NCI-H526 treated with DMSO at 0.1 percent for 48 hours (cell line): Measurements from ENCODE around the gene TLE7.

Experiments used
- DNase-seq: peaks from one replicate; lab custom pipeline; 2025; lab: John Stamatoyannopoulos, UW

TLE7 gene

GRCh38 chr16:71412270-71413160, 29.3 kb downstream of the TLE7 start:
- peak; percentile 32 for DNase-seq

- no peak for DNase-seq
Observed at GRCh38 chr16:71410146-71410545, 31.7 kb downstream of the TLE7 start.

GRCh38 chr16:71409011-71409775, 32.7 kb downstream of the TLE7 start:
- no peak for DNase-seq

GRCh38 chr16:71408536-71408935, 33.3 kb downstream of the TLE7 start:
- no peak for DNase-seq

GRCh38 chr16:71407731-71408130, 34.1 kb downstream of the TLE7 start:
- no peak for DNase-seq

- DNase-seq = no peak
Observed at GRCh38 chr16:71406724-71407123, 35.1 kb downstream of the TLE7 start.

GRCh38 chr16:71406316-71406715, 35.5 kb downstream of the TLE7 start:
- DNase-seq = no peak

GRCh38 chr16:71404364-71404763, 37.5 kb downstream of the TLE7 start:
- DNase-seq = no peak

- no peak for DNase-seq
Observed at GRCh38 chr16:71402674-71403073, 39.2 kb downstream of the TLE7 start.

- DNase-seq = no peak
Observed at GRCh38 chr16:71402007-71402406, 39.8 kb downstream of the TLE7 start.

- DNase-seq = no peak
Observed at GRCh38 chr16:71399801-71400563, 41.9 kb downstream of the TLE7 start.

GRCh38 chr16:71396594-71396993, 45.3 kb downstream of the TLE7 start:
- no peak for DNase-seq

GRCh38 chr16:71389330-71389729, 52.5 kb downstream of the TLE7 start:
- DNase-seq = no peak

- no peak for DNase-seq
Observed at GRCh38 chr16:71387045-71387871, 54.6 kb downstream of the TLE7 start.

- DNase-seq = no peak
Observed at GRCh38 chr16:71384073-71384724, 57.7 kb downstream of the TLE7 start.

GRCh38 chr16:71383054-71383773, 58.6 kb downstream of the TLE7 start:
- DNase-seq = no peak

- no peak for DNase-seq
Observed at GRCh38 chr16:71380831-71381230, 61.0 kb downstream of the TLE7 start.
